Hepatocyte (in vitro differentiated cells): ENCODE measurements around the gene WDR87. TPM values are rescaled to one million over a fixed set of nuclear protein-coding genes. Genes with fewer than 3 reads are reported as not detected.

ENCODE experiments used
- DNase-seq: peaks from one replicate; pipeline ENCODE4 v3.0.0-alpha.2; 2016; ENCODE audit warnings: low spot score
- H2AFZ ChIP-seq: fragments of 200-600 bp; sonication (generic); 2 replicates; pipeline ENCODE4 v1.6.0; 2016; ENCODE audit warnings: antibody characterized with exemption, mild to moderate bottlenecking
- H3K27ac ChIP-seq: fragments of 200-600 bp; sonication (generic); 2 replicates; pipeline ENCODE4 v1.5.1; 2016; ENCODE audit warnings: mild to moderate bottlenecking
- H3K27me3 ChIP-seq: fragments of 200-600 bp; sonication (generic); 2 replicates; pipeline ENCODE4 v1.6.1; 2016
- H3K36me3 ChIP-seq: fragments of 200-600 bp; sonication (generic); replicated peaks from 2 replicates; pipeline ENCODE4 v1.5.1; 2016; ENCODE audit warnings: low read depth; ENCODE audit not compliant: insufficient read depth
- H3K4me1 ChIP-seq: fragments of 200-600 bp; sonication (generic); 2 replicates; pipeline ENCODE4 v1.5.1; 2016; ENCODE audit warnings: mild to moderate bottlenecking, moderate library complexity; ENCODE audit not compliant: insufficient read depth
- H3K4me2 ChIP-seq: fragments of 200-600 bp; sonication (generic); 2 replicates; pipeline ENCODE4 v1.6.0; 2016
- H3K4me3 ChIP-seq: fragments of 200-600 bp; sonication (generic); 2 replicates; pipeline ENCODE4 v1.5.1; 2016; ENCODE audit warnings: mild to moderate bottlenecking
- H3K79me2 ChIP-seq: fragments of 200-600 bp; sonication (generic); 2 replicates; pipeline ENCODE4 v1.6.0; 2017; ENCODE audit warnings: mild to moderate bottlenecking
- H3K9me2 ChIP-seq: fragments of 200-600 bp; sonication (generic); replicated peaks from 2 replicates; pipeline ENCODE4 v1.6.0; 2017; ENCODE audit warnings: mild to moderate bottlenecking; ENCODE audit not compliant: insufficient read depth
- H3K9me3 ChIP-seq: fragments of 200-600 bp; sonication (generic); 2 replicates; pipeline ENCODE4 v1.5.1; 2016; ENCODE audit warnings: low read depth, mild to moderate bottlenecking
- H4K20me1 ChIP-seq: fragments of 200-600 bp; sonication (generic); 2 replicates; pipeline ENCODE4 v1.6.0; 2016; ENCODE audit warnings: mild to moderate bottlenecking; ENCODE audit not compliant: insufficient read depth, poor library complexity, severe bottlenecking
- EZH2 ChIP-seq: fragments of 200-600 bp; sonication (generic); IDR thresholded peaks from 2 replicates; pipeline ENCODE4 v1.6.1; 2016; ENCODE audit warnings: antibody characterized with exemption, mild to moderate bottlenecking, borderline replicate concordance
- EZH2phosphoT487 ChIP-seq: fragments of 200-600 bp; sonication (generic); IDR thresholded peaks from one replicate; pipeline ENCODE4 v1.6.1; 2018; ENCODE audit warnings: antibody characterized with exemption, mild to moderate bottlenecking, low read depth, moderate library complexity; ENCODE audit not compliant: unreplicated experiment, severe bottlenecking
- WGBS: methylation state at CpG from one replicate; pipeline ENCODE4 v1.1.6; 2016; ENCODE audit warnings: low lambda C conversion rate; ENCODE audit errors: missing lambda C conversion rate; 5-methylcytosine and 5-hydroxymethylcytosine counted together
- polyA plus RNA-seq: library from polyadenylated mRNA; unstranded; fragments of >200 nt; fragmentation: Nextera tagmentation; extraction: Ambion mirVana; gene quantifications from 2 replicates; pipeline ENCODE4 v1.2.1, GENCODE V29; 2016
- total RNA-seq: library from RNA; depleted of rRNA; stranded (reverse); fragments of >200 nt; gene quantifications from 2 replicates; pipeline ENCODE4 v1.2.3, GENCODE V29; 2014
- TF ChIP-seq, protein P1 (sequence below): fragments of 200-600 bp; sonication (generic); IDR thresholded peaks from 2 replicates; pipeline ENCODE4 v1.5.1; 2016; ENCODE audit warnings: antibody characterized with exemption, mild to moderate bottlenecking; ENCODE audit not compliant: poor library complexity

Gene WDR87
- total and polyA plus RNA-seq, 2 experiments from 2014 or later: not detected

DNA sequence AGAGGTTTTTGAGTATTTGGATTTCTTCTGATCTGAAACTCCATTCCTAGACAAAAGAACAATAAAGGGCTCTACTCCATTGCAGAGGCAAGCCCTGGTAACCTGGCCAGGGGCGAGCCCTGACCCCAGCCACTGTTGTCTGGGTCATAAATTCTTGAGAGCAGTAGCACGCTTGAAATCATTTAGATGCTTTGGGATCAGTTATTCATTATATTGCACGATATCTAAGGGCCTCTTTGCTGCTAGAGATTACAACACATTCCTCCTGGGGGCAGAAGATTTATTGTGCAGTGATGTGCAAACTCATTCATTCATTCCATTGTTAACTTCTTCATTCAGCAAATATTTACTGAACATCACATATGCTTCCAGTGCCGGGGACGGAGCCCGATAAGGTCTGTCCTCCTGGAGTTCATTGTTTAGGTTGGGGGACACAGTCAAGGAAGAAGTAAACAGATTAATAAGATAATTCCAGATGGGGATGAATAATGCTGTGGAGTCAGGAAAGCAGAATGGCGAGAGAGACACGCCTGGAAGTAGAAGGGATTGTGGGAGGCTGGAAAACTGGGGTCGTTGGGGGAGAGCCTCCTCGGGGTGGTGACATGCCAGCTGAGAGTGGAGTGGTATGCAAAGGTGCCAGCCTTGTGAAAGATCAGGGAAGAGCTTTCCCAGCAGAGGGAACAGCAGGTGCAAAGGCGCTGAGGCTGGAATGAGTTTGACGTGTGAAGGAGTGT, 35.6 kb upstream of the WDR87 start:
- peaks cover 5% of the 10 kb centered on the region for H4K20me1 ChIP-seq
- H3K9me2 ChIP-seq: no peaks in the 10 kb centered on the region
- no peak overlapping the region for H2AFZ ChIP-seq
- H3K79me2 ChIP-seq: peaks cover 65% of the 10 kb centered on the region
- H3K4me1 ChIP-seq: peaks cover 42% of the 10 kb centered on the region
- H3K36me3 ChIP-seq: no peaks in the 10 kb centered on the region
- no peak overlapping the region for H3K4me3 ChIP-seq
- H3K27me3 ChIP-seq: no peaks in the 10 kb centered on the region
- H3K27ac ChIP-seq: peak overlapping the region; percentile 92
- DNase-seq: peak; percentile 54
- H3K9me3 ChIP-seq: no peaks in the 10 kb centered on the region
- 55% methylated on average over 12 of the region's 12 CpGs for WGBS
- TF ChIP-seq, protein P1, sequence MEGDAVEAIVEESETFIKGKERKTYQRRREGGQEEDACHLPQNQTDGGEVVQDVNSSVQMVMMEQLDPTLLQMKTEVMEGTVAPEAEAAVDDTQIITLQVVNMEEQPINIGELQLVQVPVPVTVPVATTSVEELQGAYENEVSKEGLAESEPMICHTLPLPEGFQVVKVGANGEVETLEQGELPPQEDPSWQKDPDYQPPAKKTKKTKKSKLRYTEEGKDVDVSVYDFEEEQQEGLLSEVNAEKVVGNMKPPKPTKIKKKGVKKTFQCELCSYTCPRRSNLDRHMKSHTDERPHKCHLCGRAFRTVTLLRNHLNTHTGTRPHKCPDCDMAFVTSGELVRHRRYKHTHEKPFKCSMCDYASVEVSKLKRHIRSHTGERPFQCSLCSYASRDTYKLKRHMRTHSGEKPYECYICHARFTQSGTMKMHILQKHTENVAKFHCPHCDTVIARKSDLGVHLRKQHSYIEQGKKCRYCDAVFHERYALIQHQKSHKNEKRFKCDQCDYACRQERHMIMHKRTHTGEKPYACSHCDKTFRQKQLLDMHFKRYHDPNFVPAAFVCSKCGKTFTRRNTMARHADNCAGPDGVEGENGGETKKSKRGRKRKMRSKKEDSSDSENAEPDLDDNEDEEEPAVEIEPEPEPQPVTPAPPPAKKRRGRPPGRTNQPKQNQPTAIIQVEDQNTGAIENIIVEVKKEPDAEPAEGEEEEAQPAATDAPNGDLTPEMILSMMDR: no peak
- TF ChIP-seq EZH2phosphoT487 (no peak), EZH2 (no peak)
- peak overlapping the region; percentile 61 for H3K4me2 ChIP-seq

DNA sequence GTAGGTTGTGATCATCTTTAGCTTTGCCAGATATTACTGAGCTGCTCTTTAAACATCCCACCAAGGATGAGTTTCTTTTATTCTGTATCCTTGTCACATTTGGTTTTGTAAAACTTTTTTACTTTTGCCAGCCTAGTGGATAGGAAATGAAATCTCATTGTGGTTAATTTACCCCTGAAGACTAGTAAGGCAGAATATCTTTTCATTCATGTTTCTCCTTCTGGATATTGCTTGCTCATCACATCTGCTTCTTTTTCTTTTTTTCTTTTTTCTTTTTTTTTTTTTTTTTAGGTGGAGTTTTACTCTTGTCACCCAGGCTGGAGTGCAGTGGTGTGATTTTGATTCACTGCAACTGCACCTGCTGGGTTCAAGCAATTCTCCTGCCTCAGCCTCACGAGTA, 32.0 kb upstream of the WDR87 start:
- no peaks in the 10 kb centered on the region for H3K27me3 ChIP-seq
- H3K9me2 ChIP-seq: no peaks in the 10 kb centered on the region
- no peak for TF ChIP-seq EZH2phosphoT487
- TF ChIP-seq, protein P1: no peak
- TF ChIP-seq EZH2: no peak
- no peak overlapping the region for H3K4me3 ChIP-seq
- H4K20me1 ChIP-seq: no peaks in the 10 kb centered on the region
- peaks cover 66% of the 10 kb centered on the region for H3K4me1 ChIP-seq
- DNase-seq: no peak
- H3K79me2 ChIP-seq: peaks cover 61% of the 10 kb centered on the region
- 88% methylated on average over 1 of the region's 1 CpG for WGBS
- peaks cover 4% of the 10 kb centered on the region for H3K9me3 ChIP-seq
- no peak overlapping the region for H3K4me2 ChIP-seq
- no peak overlapping the region for H2AFZ ChIP-seq
- H3K36me3 ChIP-seq: no peaks in the 10 kb centered on the region
- peak overlapping the region; percentile 28 for H3K27ac ChIP-seq

DNA sequence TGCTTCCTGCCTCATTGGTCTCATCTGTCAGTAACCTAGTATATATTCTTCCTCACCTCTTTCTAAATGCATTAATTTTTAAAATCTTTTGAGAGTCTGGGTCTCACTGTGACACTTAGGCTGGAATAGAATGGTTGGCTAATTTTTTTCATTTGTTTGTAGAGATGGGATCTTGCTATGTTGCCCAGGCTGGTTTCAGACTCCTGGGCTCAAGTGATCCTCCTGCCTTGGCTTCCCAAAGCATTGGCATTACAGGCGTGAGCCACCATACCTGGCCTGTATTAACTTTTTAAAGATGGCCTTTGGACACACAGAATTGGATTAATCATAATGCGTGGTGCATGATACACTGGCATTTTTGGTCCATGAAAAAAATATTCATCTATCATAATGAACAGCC, 30.5 kb upstream of the WDR87 start:
- peak overlapping the region; percentile 63 for H3K4me2 ChIP-seq
- TF ChIP-seq, protein P1: no peak
- TF ChIP-seq EZH2phosphoT487 (no peak), EZH2 (no peak)
- H3K9me2 ChIP-seq: no peaks in the 10 kb centered on the region
- peaks cover 4% of the 10 kb centered on the region for H3K9me3 ChIP-seq
- no peak for DNase-seq
- no peak overlapping the region for H2AFZ ChIP-seq
- H3K79me2 ChIP-seq: peaks cover 59% of the 10 kb centered on the region
- no peaks in the 10 kb centered on the region for H4K20me1 ChIP-seq
- H3K27ac ChIP-seq: peak overlapping the region; percentile 94
- 93% methylated on average over 2 of the region's 2 CpGs for WGBS
- H3K4me3 ChIP-seq: no peak overlapping the region
- peaks cover 68% of the 10 kb centered on the region for H3K4me1 ChIP-seq
- no peaks in the 10 kb centered on the region for H3K36me3 ChIP-seq
- no peaks in the 10 kb centered on the region for H3K27me3 ChIP-seq
